Activated T-cell treated with anti-CD3 and anti-CD28 coated beads, Interleukin-2, amount 50 U/mL, for 24 hours (primary cell): Measurements from ENCODE around the gene MBP.

ENCODE experiments used
- DNase-seq: peaks from one replicate; pipeline ENCODE4 v3.0.0-alpha.2; 2020
- H3K27ac Mint-ChIP-seq: 2 replicates; pipeline ENCODE4 v1.8.0; 2020; ENCODE audit warnings: mild to moderate bottlenecking, mixed read lengths
- H3K27me3 Mint-ChIP-seq: 2 replicates; pipeline ENCODE4 v1.8.0; 2020; ENCODE audit warnings: mixed read lengths
- H3K36me3 Mint-ChIP-seq: 2 replicates; pipeline ENCODE4 v1.8.0; 2020; ENCODE audit warnings: low read depth, mixed read lengths
- H3K4me1 Mint-ChIP-seq: 2 replicates; pipeline ENCODE4 v1.8.0; 2020; ENCODE audit warnings: low read depth, mixed read lengths
- H3K4me3 Mint-ChIP-seq: 2 replicates; pipeline ENCODE4 v1.8.0; 2020; ENCODE audit warnings: mild to moderate bottlenecking, moderate library complexity, mixed read lengths
- H3K9me3 Mint-ChIP-seq: 2 replicates; pipeline ENCODE4 v1.8.0; 2020; ENCODE audit warnings: mixed read lengths

Gene MBP

DNA sequence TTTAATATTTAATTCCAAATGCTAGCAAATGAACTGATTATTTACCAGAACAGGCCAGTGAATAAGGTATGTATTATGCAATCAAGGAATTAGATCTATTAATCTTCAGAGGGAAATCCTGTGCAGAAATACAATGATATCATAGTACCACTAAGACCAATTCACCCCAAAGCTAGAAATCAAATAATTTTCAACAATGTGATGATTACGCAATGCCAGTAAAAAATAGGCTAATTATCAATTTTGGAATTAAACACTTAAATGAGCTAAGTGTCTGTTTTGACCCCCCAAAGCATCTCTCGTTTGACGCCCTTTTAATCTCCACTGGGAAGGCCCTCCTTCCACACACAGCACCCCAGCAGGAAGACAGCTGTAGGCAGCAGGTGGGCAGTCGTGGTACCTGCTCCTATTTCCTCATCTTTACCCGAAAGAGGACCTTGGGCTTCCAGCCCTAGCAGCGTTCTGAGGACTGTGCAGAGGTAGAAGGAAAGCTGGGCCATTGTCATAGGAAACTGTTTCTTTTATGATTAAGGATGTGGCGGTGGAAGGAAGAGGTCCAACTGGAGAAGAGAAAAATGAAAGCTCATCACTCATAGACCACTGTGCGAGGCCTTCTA is 84.7 kb downstream of the MBP start:
- H3K4me1 Mint-ChIP-seq, result peaks cover 49% of the 10 kb centered on the region
- no peaks in the 10 kb centered on the region for H3K27me3 Mint-ChIP-seq
- DNase-seq, result no peak
- peaks cover 62% of the 10 kb centered on the region for H3K36me3 Mint-ChIP-seq
- no peaks in the 10 kb centered on the region for H3K9me3 Mint-ChIP-seq
- no peak overlapping the region for H3K4me3 Mint-ChIP-seq
- H3K27ac Mint-ChIP-seq, result peak overlapping the region; percentile 19

DNA sequence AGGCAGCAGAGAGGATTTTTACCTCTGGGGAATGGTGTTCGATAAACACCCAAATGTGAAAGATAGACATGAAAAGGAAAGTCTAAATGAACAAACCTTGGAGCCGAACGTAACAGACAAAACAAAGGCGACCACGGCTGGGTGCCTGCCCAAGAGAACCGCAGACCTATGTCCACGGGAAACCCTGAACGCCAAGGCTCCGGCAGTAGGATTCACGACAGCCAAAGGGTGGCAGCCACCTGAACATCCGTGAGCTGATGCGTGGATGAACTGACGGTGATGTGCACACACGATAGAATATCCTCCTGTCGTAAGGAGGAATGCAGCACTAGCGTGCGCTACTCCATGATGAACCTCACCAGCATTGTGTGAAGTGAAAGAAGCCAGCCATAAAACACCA is 85.6 kb downstream of the MBP start:
- no peak for DNase-seq
- no peaks in the 10 kb centered on the region for H3K27me3 Mint-ChIP-seq
- no peak overlapping the region for H3K27ac Mint-ChIP-seq
- H3K9me3 Mint-ChIP-seq, result no peaks in the 10 kb centered on the region
- no peak overlapping the region for H3K4me3 Mint-ChIP-seq
- peaks cover 43% of the 10 kb centered on the region for H3K4me1 Mint-ChIP-seq
- peaks cover 71% of the 10 kb centered on the region for H3K36me3 Mint-ChIP-seq

DNA sequence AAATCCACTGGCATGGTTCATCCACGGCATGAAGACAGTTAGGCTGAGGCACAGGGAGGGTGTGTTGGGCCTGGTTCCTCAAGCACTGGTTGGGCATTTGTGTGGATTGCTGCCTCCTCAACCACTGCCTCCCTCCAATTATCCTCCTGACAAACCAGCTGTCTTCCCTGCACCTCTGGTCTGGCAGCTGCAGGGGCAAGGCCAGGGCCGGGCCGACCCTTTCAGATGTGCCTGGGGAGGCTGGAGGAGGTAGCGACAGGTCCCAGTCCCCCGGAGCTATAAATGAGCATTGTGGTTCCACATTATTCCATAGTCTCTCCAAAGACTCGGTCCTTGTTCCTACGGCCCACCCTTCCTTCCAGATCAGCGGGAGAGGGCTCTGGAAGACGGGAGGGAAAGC is 86.2 kb downstream of the MBP start:
- peak overlapping the region; percentile 6 for H3K27ac Mint-ChIP-seq
- DNase-seq, result no peak
- no peaks in the 10 kb centered on the region for H3K9me3 Mint-ChIP-seq
- H3K27me3 Mint-ChIP-seq, result no peaks in the 10 kb centered on the region
- peaks cover 69% of the 10 kb centered on the region for H3K36me3 Mint-ChIP-seq
- H3K4me1 Mint-ChIP-seq, result peaks cover 38% of the 10 kb centered on the region
- no peak overlapping the region for H3K4me3 Mint-ChIP-seq

DNA sequence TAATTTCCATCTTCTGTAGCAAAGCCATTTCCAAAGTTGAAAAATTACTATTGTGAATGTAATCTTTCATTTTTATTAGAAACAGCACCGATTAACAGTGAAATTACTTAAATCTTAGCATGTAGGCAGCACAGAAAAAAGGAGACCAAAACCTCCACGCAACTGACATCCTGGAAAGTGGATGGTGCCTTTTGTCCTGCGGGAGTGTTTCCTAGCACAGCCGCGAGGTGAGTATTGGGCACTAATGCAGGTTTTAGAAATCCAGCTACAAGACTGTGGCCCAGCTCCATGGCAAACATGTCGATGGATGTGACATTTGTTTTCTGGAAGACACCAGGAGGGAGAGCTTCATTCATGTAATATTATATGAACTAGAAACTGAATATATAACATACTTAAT is 86.9 kb downstream of the MBP start:
- H3K36me3 Mint-ChIP-seq, result peaks cover 70% of the 10 kb centered on the region
- no peaks in the 10 kb centered on the region for H3K9me3 Mint-ChIP-seq
- no peak for DNase-seq
- peaks cover 32% of the 10 kb centered on the region for H3K4me1 Mint-ChIP-seq
- no peak overlapping the region for H3K27ac Mint-ChIP-seq
- no peaks in the 10 kb centered on the region for H3K27me3 Mint-ChIP-seq
- H3K4me3 Mint-ChIP-seq, result no peak overlapping the region

DNA sequence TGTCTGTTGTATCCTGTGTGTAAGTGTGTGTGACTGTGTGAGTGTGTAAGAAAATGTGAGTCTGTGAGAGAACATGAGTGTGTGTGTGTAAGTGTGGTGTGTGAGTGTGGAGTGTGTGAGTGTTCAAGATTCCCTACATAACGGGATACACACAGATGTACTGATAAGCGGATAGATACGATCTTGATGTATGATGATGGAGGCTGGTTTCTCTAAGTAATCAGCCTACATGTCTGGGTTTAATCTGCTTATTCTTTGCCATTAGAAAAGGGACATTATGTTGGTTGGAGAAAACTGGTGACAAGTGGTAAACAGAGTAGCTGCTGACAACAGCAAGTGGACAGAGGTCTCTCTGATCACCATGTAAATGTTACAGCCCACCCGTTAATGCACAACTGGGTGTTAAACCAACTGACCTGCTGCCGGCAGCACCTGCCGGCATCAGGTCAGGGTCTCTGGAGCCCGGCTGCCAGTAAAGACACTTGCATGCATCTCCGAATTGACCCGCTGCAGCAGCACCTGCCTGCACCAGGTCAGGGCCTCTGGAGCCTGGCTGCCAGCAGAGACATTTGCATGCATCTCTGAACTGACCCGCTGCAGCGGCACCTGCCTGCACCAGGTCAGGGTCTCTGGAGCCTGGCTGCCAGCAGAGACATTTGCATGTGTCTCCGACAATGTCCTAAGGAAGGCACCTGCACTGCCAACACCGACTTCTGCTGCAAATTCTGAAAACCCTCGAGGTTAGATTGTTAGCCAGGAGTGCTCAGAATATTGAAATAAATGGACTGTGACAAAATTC is 87.5 kb downstream of the MBP start:
- Mint-ChIP-seq H3K36me3 (peaks cover 71% of the 10 kb centered on the region), H3K4me1 (peaks cover 33% of the 10 kb centered on the region), H3K4me3 (no peak overlapping the region), H3K9me3 (no peaks in the 10 kb centered on the region), H3K27ac (peak overlapping the region; percentile 60), H3K27me3 (no peaks in the 10 kb centered on the region)
- no peak for DNase-seq

DNA sequence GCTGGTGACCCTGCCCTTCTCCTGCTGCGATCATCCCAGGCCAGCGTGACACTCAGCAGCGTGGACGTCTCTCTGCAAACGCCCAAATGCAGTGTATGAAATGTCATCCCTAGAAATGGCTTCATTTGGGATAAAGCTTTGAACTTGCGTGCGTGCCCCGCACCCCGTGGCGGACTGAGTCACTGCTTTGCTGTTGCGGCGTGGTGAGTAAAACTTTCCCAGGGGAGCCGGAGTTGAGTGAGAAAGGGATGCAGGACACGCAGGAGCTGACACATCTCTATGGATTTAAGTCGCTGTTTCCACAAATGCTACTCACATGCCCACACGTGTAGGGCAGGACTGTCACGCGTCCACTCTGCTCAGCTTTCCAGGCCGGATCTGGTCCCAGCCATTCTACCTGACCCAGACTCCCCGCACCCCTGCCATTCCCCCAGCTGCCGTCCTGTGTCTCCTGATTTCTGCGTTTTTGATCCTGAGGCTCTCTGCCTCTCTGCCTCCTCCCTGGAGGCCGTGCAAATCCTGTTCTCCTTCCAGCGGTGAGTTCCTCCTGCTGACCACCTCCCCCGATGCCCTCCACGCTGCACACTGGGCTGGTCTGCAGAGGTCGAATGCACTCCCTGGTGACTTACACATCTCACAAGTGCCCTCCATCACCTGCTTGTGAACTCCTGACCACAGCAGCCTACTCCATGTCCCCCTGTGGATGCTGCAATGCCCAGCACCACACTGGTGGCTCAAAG is 88.9 kb downstream of the MBP start:
- Mint-ChIP-seq H3K4me1 (peaks cover 42% of the 10 kb centered on the region), H3K9me3 (no peaks in the 10 kb centered on the region), H3K27ac (peak overlapping the region; percentile 14), H3K36me3 (peaks cover 68% of the 10 kb centered on the region), H3K27me3 (no peaks in the 10 kb centered on the region), H3K4me3 (no peak overlapping the region)
- DNase-seq, result no peak

DNA sequence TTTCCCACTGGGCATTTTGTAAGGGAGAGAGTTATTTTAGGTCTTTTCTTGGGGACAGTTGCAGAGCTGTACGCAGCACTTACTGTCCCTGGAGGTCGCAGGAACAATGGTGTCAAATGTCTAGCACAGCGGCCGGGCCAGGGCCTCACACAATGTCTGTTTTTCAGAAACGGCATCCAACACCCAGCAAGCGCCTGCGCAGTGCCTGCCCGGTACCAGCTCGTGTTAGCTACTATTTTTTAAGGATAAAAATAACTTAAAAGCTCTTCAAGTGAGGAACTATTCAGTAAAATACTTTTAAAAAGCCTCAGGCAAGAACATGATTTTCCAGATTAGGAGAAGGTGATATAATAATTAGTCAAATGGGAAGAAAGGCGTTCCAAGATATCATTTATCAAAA is 90.0 kb downstream of the MBP start:
- no peak for DNase-seq
- Mint-ChIP-seq H3K4me3 (no peak overlapping the region), H3K27me3 (no peaks in the 10 kb centered on the region), H3K9me3 (no peaks in the 10 kb centered on the region), H3K36me3 (peaks cover 67% of the 10 kb centered on the region), H3K27ac (peak overlapping the region; percentile 11), H3K4me1 (peaks cover 42% of the 10 kb centered on the region)

DNA sequence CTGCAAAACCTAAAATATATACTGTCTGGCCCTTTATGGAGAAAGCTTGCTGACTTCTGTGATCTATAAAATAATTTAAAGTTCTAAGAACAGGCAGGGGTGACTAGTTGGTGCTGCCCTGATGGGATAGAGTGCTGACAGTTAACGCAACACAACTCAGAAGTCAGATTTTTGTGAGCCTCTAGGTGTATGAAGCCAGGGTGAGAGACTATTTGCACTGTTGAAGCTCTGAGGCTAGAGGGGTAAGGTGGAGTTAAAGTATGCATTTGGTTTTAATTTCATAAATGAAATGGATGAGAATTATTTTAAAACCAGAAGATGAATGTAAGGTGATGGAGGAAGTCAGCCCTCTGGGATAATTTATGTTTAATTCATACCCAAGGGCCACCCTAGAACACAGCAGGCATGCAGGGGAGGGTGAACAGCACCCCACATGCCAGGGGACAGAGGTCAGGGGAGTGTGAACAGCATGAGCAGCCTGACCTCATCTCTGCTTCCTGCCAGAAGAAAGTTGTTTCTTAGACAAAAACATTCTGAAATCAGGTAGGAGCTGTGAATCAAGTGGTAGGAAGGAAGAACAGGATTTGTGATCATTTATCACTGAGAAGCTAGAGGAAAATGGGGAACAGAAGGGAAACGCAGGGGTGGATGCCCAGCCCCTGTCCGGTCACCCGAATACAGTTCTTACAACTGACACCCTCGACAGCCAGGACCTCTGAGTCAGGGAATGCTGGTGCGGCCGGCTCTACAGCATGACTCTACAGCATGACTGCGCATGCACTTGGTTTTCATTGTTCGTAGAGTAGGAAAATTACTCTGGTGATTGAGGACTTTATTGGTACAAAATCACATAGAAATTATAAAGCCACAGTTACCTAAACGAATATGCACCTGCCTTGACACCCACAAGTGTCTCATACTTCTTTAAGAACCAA is 93.1 kb downstream of the MBP start:
- H3K27ac Mint-ChIP-seq, result peak overlapping the region; percentile 78
- peaks cover 56% of the 10 kb centered on the region for H3K4me1 Mint-ChIP-seq
- no peaks in the 10 kb centered on the region for H3K9me3 Mint-ChIP-seq
- H3K4me3 Mint-ChIP-seq, result no peak overlapping the region
- H3K27me3 Mint-ChIP-seq, result no peaks in the 10 kb centered on the region
- H3K36me3 Mint-ChIP-seq, result peaks cover 62% of the 10 kb centered on the region
- no peak for DNase-seq

DNA sequence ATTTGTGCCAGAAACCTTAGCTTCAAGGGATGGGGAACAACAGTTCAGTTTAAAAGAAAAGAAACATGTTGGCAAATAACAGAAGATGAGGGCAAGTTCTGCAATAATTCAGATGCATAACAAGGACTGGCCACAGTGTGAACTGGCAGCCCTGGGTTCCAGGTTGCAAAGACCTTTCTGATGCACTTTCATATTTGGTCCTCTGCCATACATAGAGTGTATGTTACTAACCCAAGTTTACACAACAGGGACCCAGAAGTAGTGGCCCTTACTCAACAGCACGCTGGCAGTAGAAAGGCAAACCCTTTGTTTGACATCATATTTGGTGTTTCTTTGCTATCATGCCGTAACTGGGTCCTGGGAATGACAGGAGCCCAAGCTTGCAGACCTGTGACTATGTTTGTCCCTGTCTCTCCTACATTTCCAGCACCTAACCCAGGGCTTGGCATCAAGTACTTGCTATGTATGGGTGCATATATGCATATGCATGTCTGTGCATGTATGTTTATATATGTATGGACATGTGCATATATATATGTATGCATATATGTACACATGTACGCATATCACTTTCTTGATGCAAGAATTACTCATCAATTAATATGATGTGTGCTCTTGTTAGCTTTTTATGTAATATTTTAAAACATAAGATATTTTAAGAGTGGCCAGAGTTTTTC is 94.3 kb downstream of the MBP start:
- Mint-ChIP-seq H3K27ac (no peak overlapping the region), H3K9me3 (no peaks in the 10 kb centered on the region), H3K27me3 (no peaks in the 10 kb centered on the region), H3K36me3 (peaks cover 58% of the 10 kb centered on the region), H3K4me3 (no peak overlapping the region), H3K4me1 (peaks cover 51% of the 10 kb centered on the region)
- DNase-seq, result no peak

DNA sequence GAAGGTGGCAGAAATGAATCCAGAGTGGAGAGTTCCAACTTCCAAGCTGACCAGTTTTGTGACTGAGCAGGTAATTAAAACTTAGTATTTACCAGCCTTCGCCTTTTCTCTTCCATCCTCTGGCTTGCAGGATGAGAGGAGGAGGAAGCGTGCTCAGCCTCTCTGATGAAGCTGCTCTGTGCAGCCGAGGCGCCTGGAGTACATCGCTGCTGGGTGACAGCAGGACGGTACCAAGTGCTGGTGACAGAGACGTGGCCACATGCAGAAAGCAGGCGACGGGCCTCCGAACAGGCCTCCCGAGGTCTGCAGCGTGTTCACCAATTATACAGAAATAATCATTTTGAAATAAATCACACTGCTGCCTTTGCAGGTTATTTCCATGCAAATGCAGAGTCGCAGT is 95.0 kb downstream of the MBP start:
- Mint-ChIP-seq H3K4me3 (no peak overlapping the region), H3K27ac (peak overlapping the region; percentile 30), H3K27me3 (no peaks in the 10 kb centered on the region), H3K36me3 (peaks cover 51% of the 10 kb centered on the region), H3K4me1 (peaks cover 49% of the 10 kb centered on the region), H3K9me3 (no peaks in the 10 kb centered on the region)
- DNase-seq, result no peak

DNA sequence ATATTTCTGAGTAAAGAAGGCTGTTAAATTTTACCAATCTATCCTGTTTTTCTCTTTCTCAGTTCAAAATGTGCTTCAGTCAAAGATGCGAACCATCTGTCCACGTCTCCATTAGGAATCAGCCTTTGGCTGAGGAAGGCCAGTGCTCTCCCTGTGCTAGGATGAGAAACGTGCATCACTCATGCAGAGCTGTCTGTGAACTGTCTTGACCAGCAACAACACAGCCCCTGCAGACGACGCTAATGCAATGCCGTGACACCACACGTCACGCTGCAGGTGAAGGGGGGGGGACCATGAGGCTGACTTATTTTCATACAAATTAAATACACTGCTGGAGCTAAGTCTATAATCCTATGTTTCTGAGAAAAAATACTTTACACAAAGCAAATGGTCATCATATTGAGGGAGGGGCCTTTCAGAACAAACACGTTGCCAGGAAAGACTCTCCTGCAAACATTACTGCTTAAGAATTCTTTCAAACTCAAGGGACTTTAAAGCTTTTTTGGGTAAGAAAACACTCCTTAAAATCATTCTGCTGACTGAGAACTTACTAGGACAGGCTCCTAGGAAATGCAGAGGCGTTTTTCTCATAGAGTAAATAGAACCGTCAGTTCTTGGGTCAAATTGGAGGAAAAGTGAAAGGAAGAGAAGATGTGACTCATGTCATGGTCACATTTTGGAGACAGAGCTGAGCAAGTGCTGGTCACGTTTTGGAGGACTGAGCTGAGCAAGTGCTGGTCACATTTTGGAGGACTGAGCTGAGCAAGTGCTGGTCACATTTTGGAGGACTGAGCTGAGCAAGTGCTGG is 97.0 kb downstream of the MBP start:
- Mint-ChIP-seq H3K4me3 (no peak overlapping the region), H3K36me3 (peaks cover 57% of the 10 kb centered on the region), H3K27ac (peak overlapping the region; percentile 41), H3K4me1 (peaks cover 63% of the 10 kb centered on the region), H3K27me3 (no peaks in the 10 kb centered on the region), H3K9me3 (no peaks in the 10 kb centered on the region)
- no peak for DNase-seq

DNA sequence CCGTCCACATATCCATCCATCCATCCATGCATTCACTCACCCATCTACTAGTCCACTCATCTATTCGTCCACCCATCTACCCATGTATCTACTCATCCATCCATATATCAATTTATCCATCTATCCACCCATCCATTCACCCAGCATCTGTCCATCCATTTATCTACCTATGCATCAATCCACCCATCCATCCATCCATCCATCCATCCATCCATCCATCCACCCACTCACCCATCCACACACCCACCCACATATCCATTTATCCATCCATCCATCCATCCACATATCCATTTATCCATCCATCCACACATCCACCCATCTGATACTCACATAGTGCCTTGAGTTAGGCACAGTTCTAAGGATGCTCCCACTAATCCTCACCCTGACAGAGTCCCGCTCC is 99.0 kb downstream of the MBP start:
- no peak for DNase-seq
- peaks cover 47% of the 10 kb centered on the region for H3K4me1 Mint-ChIP-seq
- no peak overlapping the region for H3K27ac Mint-ChIP-seq
- H3K27me3 Mint-ChIP-seq, result no peaks in the 10 kb centered on the region
- H3K36me3 Mint-ChIP-seq, result peaks cover 64% of the 10 kb centered on the region
- no peaks in the 10 kb centered on the region for H3K9me3 Mint-ChIP-seq
- H3K4me3 Mint-ChIP-seq, result no peak overlapping the region

DNA sequence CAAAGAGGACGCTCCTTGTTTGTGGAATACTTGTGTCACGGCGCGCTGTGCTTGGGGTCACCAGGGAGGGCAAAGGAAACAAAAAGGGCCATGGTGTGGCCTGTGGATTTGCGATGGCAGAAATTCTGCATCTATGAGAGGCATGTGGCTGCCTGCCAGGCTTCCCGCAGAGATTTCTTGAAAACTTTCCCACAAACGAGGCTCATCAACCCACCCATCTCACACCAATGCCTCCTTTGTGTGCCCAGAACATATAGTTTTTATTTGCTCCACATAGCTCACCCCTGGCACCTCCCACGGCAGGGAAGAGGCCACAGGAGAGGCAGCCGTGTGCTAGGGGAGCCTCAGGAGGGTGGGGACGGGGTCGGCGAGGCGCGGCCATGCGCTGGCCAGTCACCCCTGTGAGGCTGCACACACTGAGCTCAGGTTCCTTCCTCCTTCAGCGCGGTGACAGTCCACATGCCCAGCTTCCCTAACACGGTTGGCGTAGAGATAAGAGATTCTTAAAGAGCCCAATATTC is 100.3 kb downstream of the MBP start:
- Mint-ChIP-seq H3K4me1 (peaks cover 41% of the 10 kb centered on the region), H3K4me3 (no peak overlapping the region), H3K9me3 (no peaks in the 10 kb centered on the region), H3K27ac (peak overlapping the region; percentile 37), H3K27me3 (no peaks in the 10 kb centered on the region), H3K36me3 (peaks cover 59% of the 10 kb centered on the region)
- DNase-seq, result no peak
